Chondrocyte (in vitro differentiated cells): ENCODE data around the gene MCM5. TPM values are rescaled to one million over a fixed set of nuclear protein-coding genes. Genes with fewer than 3 reads are reported as not detected.

ENCODE experiments used
- DNase-seq: peaks from one replicate; pipeline ENCODE4 v3.0.0; 2021; ENCODE audit warnings: mixed read lengths, low spot score
- H3K27ac Mint-ChIP-seq: one replicate; pipeline ENCODE4 v1.8.0; 2021; ENCODE audit warnings: mild to moderate bottlenecking, moderate library complexity, mixed read lengths; ENCODE audit not compliant: unreplicated experiment
- H3K27me3 Mint-ChIP-seq: 2 replicates; pipeline ENCODE4 v1.8.0; 2021; ENCODE audit warnings: low read depth, mixed read lengths
- H3K36me3 Mint-ChIP-seq: 2 replicates; pipeline ENCODE4 v1.8.0; 2021; ENCODE audit warnings: low read depth, mixed read lengths
- H3K4me1 Mint-ChIP-seq: 2 replicates; pipeline ENCODE4 v1.8.0; 2021; ENCODE audit warnings: low read depth, mild to moderate bottlenecking, mixed read lengths
- H3K4me3 Mint-ChIP-seq: one replicate; pipeline ENCODE4 v1.8.0; 2021; ENCODE audit warnings: mild to moderate bottlenecking, moderate library complexity, mixed read lengths; ENCODE audit not compliant: unreplicated experiment
- H3K9me3 Mint-ChIP-seq: 2 replicates; pipeline ENCODE4 v1.8.0; 2021; ENCODE audit warnings: low read depth, mixed read lengths
- CTCF ChIP-seq: fragments of 200-600 bp; sonication (generic); IDR thresholded peaks from 2 replicates; pipeline ENCODE4 v1.5.0; 2021; ENCODE audit warnings: antibody characterized with exemption, mild to moderate bottlenecking, moderate library complexity
- total RNA-seq: library from RNA; stranded (reverse); gene quantifications from 3 replicates; pipeline ENCODE4 v1.2.1, GENCODE V29; 2021

Gene MCM5
- total RNA-seq, 1 donor from 2014 or later = 14.4 TPM

GRCh38 chr22:35452810-35453743, 53.1 kb downstream of the MCM5 start:
- H3K27me3 Mint-ChIP-seq = peaks cover 19% of the 10 kb centered on the region
- H3K4me3 Mint-ChIP-seq = no peak overlapping the region
- H3K4me1 Mint-ChIP-seq = peaks cover 4% of the 10 kb centered on the region
- TF ChIP-seq CTCF = no peak
- DNase-seq = no peak
- H3K9me3 Mint-ChIP-seq = no peaks in the 10 kb centered on the region
- H3K36me3 Mint-ChIP-seq = no peaks in the 10 kb centered on the region
- no peak overlapping the region for H3K27ac Mint-ChIP-seq

GRCh38 chr22:35454416-35455054, 54.6 kb downstream of the MCM5 start:
- peak; percentile 33 for TF ChIP-seq CTCF
- H3K36me3 Mint-ChIP-seq = no peaks in the 10 kb centered on the region
- no peaks in the 10 kb centered on the region for H3K9me3 Mint-ChIP-seq
- no peak for DNase-seq
- H3K27me3 Mint-ChIP-seq = peaks cover 19% of the 10 kb centered on the region
- H3K27ac Mint-ChIP-seq = no peak overlapping the region
- H3K4me3 Mint-ChIP-seq = no peak overlapping the region
- H3K4me1 Mint-ChIP-seq = no peaks in the 10 kb centered on the region

- no peaks in the 10 kb centered on the region for H3K4me1 Mint-ChIP-seq
- no peaks in the 10 kb centered on the region for H3K36me3 Mint-ChIP-seq
- no peak for TF ChIP-seq CTCF
- DNase-seq = no peak
- H3K27me3 Mint-ChIP-seq = peaks cover 19% of the 10 kb centered on the region
- no peak overlapping the region for H3K4me3 Mint-ChIP-seq
- H3K9me3 Mint-ChIP-seq = no peaks in the 10 kb centered on the region
- H3K27ac Mint-ChIP-seq = no peak overlapping the region
Observed at GRCh38 chr22:35455529-35455928, 55.6 kb downstream of the MCM5 start.

- no peak for DNase-seq
- H3K36me3 Mint-ChIP-seq = no peaks in the 10 kb centered on the region
- no peaks in the 10 kb centered on the region for H3K9me3 Mint-ChIP-seq
- H3K27me3 Mint-ChIP-seq = peaks cover 19% of the 10 kb centered on the region
- no peak for TF ChIP-seq CTCF
- no peak overlapping the region for H3K27ac Mint-ChIP-seq
- H3K4me3 Mint-ChIP-seq = no peak overlapping the region
- H3K4me1 Mint-ChIP-seq = no peaks in the 10 kb centered on the region
Observed at GRCh38 chr22:35456757-35457156, 56.8 kb downstream of the MCM5 start.

- no peak for TF ChIP-seq CTCF
- no peaks in the 10 kb centered on the region for H3K9me3 Mint-ChIP-seq
- no peak overlapping the region for H3K27ac Mint-ChIP-seq
- no peak for DNase-seq
- H3K36me3 Mint-ChIP-seq = no peaks in the 10 kb centered on the region
- no peaks in the 10 kb centered on the region for H3K4me1 Mint-ChIP-seq
- H3K27me3 Mint-ChIP-seq = peaks cover 16% of the 10 kb centered on the region
- no peak overlapping the region for H3K4me3 Mint-ChIP-seq
Observed at GRCh38 chr22:35457729-35458546, 58.0 kb downstream of the MCM5 start.
